GM18873 (cell line): ENCODE results near the gene KRT83.
"Not testable (repeated sequence)": the region's sequence is repeated elsewhere in the genome, so short reads cannot be mapped to it uniquely, and the experiment has no call there.

Experiments
- ATAC-seq: cut with Tn5 transposase; IDR thresholded peaks from one replicate; pipeline ENCODE4 v1.9.1; 2021; ENCODE audit warnings: mild to moderate bottlenecking, moderate library complexity, moderate number of reproducible peaks; ENCODE audit not compliant: unreplicated experiment, low FRiP score

The KRT83 gene

GRCh38 chr12:52312086-52312485 is 9.1 kb downstream of the KRT83 start:
- ATAC-seq = no peak

- ATAC-seq = no peak
Measured at GRCh38 chr12:52311285-52311648, 9.9 kb downstream of the KRT83 start.

- no peak for ATAC-seq
Measured at GRCh38 chr12:52310622-52311284, 10.4 kb downstream of the KRT83 start.

GRCh38 chr12:52308806-52309425 is 12.3 kb downstream of the KRT83 start:
- ATAC-seq = no peak

GRCh38 chr12:52307836-52308805 is 13.1 kb downstream of the KRT83 start:
- no peak for ATAC-seq

- ATAC-seq = no peak
Measured at GRCh38 chr12:52306731-52307130, 14.5 kb downstream of the KRT83 start.

- ATAC-seq = no peak
Measured at GRCh38 chr12:52305921-52306705, 15.1 kb downstream of the KRT83 start.

GRCh38 chr12:52304941-52305411 is 16.2 kb downstream of the KRT83 start:
- not testable (repeated sequence) for ATAC-seq

- ATAC-seq = not testable (repeated sequence)
Measured at GRCh38 chr12:52302242-52302914, 18.8 kb downstream of the KRT83 start.

- ATAC-seq = not testable (repeated sequence)
Measured at GRCh38 chr12:52301721-52302120, 19.5 kb downstream of the KRT83 start.

GRCh38 chr12:52300796-52301691 is 20.2 kb downstream of the KRT83 start:
- no peak for ATAC-seq

GRCh38 chr12:52298677-52299190 is 22.5 kb downstream of the KRT83 start:
- no peak for ATAC-seq

GRCh38 chr12:52296572-52297215 is 24.5 kb downstream of the KRT83 start:
- no peak for ATAC-seq

GRCh38 chr12:52295663-52296062 is 25.5 kb downstream of the KRT83 start:
- no peak for ATAC-seq

GRCh38 chr12:52294803-52295202 is 26.4 kb downstream of the KRT83 start:
- no peak for ATAC-seq

GRCh38 chr12:52293926-52294325 is 27.3 kb downstream of the KRT83 start:
- no peak for ATAC-seq

GRCh38 chr12:52291267-52291935 is 29.8 kb downstream of the KRT83 start, which contains the start of gene KRT81:
TSS of gene KRT81 (minus strand) at chr12:52291534. CDS start at chr12:52291465, 69 bp downstream.
- no peak for ATAC-seq
